ENCODE data around the gene VPS37B.

GRCh38 chr12:122882908-122883558 is 12.9 kb downstream of the VPS37B start:
- TF ChIP-seq CTCF (IDR thresholded peaks at IDR 0.05) (no peak), EP300 (IDR thresholded peaks at IDR 0.05) (no peak), POLR2A (IDR thresholded peaks at IDR 0.05) (no peak)
